ENCODE data around the gene OLA1. TPM values are rescaled to one million over a fixed set of nuclear protein-coding genes. Genes with fewer than 3 reads are reported as not detected.

The OLA1 gene
- total and polyA plus RNA-seq, 2 of the 13 experiments (the other 11 are each of a cell fraction or from before 2014, with no cell fraction given) = 153 to 241 TPM

- TF ChIP-seq ZNF605 (CRISPR knock-in tag; IDR thresholded peaks at IDR 0.05) (peak; percentile 41; the same call in 1 of the 2 replicates), DPF2 (CRISPR knock-in tag; IDR thresholded peaks at IDR 0.05; ENCODE audit: borderline replicate concordance, low read depth) (no peak), DRAP1 (CRISPR knock-in tag; IDR thresholded peaks at IDR 0.05) (peak; percentile 46), HNRNPL (IDR thresholded peaks at IDR 0.05; ENCODE audit: low read depth, low read length) (no peak), ZNF710 (CRISPR knock-in tag; IDR thresholded peaks at IDR 0.05; ENCODE audit: borderline replicate concordance) (peak; percentile 29; the same call in 1 of the 2 replicates), MXD4 (CRISPR knock-in tag; IDR thresholded peaks at IDR 0.05) (peak; percentile 76; the same call in 1 of the 2 replicates), CHD4 (IDR thresholded peaks at IDR 0.05; ENCODE audit: borderline replicate concordance, low read length) (peak; percentile 56; the same call in 1 of the 2 replicates), HDAC1 (CRISPR knock-in tag; IDR thresholded peaks at IDR 0.05) (0 out of 2 replicates have a peak, but pooled peaks have one; percentile 26), MBNL3 (CRISPR knock-in tag; conservative IDR thresholded peaks at IDR 0.05) (no peak), FOXP1 (IDR thresholded peaks at IDR 0.05) (no peak), FOXP1 (CRISPR knock-in tag; IDR thresholded peaks at IDR 0.05) (peak; percentile 31; the same call in 1 of the 2 replicates), ZFP36L2 (CRISPR knock-in tag; IDR thresholded peaks at IDR 0.05) (no peak), HOXA3 (CRISPR knock-in tag; IDR thresholded peaks at IDR 0.05) (peak; percentile 52; the same call in 1 of the 2 replicates), BRF2 (CRISPR knock-in tag; IDR thresholded peaks at IDR 0.05) (0 out of 2 replicates have a peak, but pooled peaks have one; percentile 52), CBX2 (IDR thresholded peaks at IDR 0.05; ENCODE audit: low read depth, low read length) (no peak), CBX2 (CRISPR knock-in tag; IDR thresholded peaks at IDR 0.05; ENCODE audit: low read depth) (no peak), CENPX (CRISPR knock-in tag; IDR thresholded peaks at IDR 0.05) (no peak), ZGPAT (CRISPR knock-in tag; IDR thresholded peaks at IDR 0.05) (peak; percentile 78)
- TF ChIP-seq, protein P1, sequence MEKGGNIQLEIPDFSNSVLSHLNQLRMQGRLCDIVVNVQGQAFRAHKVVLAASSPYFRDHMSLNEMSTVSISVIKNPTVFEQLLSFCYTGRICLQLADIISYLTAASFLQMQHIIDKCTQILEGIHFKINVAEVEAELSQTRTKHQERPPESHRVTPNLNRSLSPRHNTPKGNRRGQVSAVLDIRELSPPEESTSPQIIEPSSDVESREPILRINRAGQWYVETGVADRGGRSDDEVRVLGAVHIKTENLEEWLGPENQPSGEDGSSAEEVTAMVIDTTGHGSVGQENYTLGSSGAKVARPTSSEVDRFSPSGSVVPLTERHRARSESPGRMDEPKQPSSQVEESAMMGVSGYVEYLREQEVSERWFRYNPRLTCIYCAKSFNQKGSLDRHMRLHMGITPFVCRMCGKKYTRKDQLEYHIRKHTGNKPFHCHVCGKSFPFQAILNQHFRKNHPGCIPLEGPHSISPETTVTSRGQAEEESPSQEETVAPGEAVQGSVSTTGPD (CRISPR knock-in tag; IDR thresholded peaks at IDR 0.05) = no peak
- TF ChIP-seq, protein P2, sequence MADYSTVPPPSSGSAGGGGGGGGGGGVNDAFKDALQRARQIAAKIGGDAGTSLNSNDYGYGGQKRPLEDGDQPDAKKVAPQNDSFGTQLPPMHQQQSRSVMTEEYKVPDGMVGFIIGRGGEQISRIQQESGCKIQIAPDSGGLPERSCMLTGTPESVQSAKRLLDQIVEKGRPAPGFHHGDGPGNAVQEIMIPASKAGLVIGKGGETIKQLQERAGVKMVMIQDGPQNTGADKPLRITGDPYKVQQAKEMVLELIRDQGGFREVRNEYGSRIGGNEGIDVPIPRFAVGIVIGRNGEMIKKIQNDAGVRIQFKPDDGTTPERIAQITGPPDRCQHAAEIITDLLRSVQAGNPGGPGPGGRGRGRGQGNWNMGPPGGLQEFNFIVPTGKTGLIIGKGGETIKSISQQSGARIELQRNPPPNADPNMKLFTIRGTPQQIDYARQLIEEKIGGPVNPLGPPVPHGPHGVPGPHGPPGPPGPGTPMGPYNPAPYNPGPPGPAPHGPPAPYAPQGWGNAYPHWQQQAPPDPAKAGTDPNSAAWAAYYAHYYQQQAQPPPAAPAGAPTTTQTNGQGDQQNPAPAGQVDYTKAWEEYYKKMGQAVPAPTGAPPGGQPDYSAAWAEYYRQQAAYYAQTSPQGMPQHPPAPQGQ (CRISPR knock-in tag; IDR thresholded peaks at IDR 0.05; ENCODE audit: borderline replicate concordance) = no peak
These were observed 208.5 kb downstream of the OLA1 start (continued) for GRCh38 chr2:174039551-174040416.

Measured in HepG2 (cell line).